Activated T-cell treated with anti-CD3 and anti-CD28 coated beads, Interleukin-2, amount 50 U/mL, for 4 hours (primary cell): ENCODE results near the gene ANKRD34C. TPM values are rescaled to one million over a fixed set of nuclear protein-coding genes. Genes with fewer than 3 reads are reported as not detected.

Experiments used
- ATAC-seq, 2 donors: fragments of 200-7000 bp; cut with Tn5 transposase; one replicate each; pipeline ENCODE4 v1.10.0; 2021
- DNase-seq: peaks from one replicate; pipeline ENCODE4 v3.0.0-alpha.2; 2020
- H3K27me3 Mint-ChIP-seq: one replicate; pipeline ENCODE4 v1.8.0; 2021; ENCODE audit warnings: low read depth, mixed read lengths
- H3K36me3 Mint-ChIP-seq: one replicate; pipeline ENCODE4 v1.8.0; 2022; ENCODE audit warnings: mixed read lengths; ENCODE audit not compliant: insufficient read depth
- H3K4me1 Mint-ChIP-seq: one replicate; pipeline ENCODE4 v1.8.0; 2021; ENCODE audit warnings: low read depth, mixed read lengths
- H3K4me3 Mint-ChIP-seq: one replicate; pipeline ENCODE4 v1.8.0; 2021; ENCODE audit warnings: mild to moderate bottlenecking, moderate library complexity, mixed read lengths
- H3K9me3 Mint-ChIP-seq: one replicate; pipeline ENCODE4 v1.8.0; 2021; ENCODE audit warnings: mixed read lengths
- total RNA-seq, 3 donors: library from RNA; stranded (reverse); gene quantifications; one replicate each; pipeline ENCODE4 v1.2.1, GENCODE V29; 2021

ANKRD34C gene
- not detected for total RNA-seq

DNA sequence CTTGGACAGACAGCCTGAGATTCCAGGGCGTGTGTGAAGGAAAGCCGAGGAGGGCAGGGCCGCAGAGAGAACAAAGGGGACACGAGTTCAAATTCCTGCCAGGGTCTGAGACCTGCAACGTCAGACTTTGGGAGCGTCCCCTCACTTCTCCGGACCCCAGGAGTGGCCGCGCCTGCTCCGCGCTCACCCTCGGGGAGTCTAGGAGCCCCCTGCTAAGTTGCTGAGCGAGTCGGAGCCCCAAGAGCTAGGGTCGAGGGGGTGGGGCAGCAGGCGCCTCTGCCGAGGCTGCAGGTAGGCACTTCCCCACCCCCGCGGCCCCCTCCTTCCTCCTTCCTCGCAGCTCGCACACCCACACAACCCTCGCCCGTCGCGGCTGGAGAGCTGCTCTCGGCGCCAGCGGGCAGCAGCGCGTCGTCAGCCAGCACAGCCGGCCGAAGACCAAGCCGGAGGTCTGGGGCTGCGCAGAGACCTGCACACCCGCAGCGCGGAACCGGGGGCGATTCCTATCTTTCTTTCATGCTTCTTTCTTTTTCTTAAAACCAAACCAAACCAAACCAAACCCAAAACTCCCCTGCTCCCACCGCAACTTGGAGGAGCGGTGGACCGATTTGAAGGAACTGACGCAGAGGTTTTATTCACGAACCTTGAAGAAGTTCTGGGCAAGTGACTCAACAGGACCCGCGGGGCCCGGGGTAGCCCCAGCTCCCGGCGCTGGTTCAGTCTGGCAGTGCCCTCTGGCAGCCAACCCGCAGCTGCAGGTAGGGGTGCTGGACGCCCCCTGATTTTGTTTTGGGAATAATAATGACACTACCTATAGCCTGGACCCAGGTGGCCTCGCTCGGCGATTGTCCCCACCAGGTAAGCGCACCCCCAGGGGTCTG lies at the start of gene ANKRD34C:
TSS of gene ANKRD34C (plus strand) at position 352 of the 881 bp plus-strand sequence. CDS start 10,563 bp downstream, outside the sequence.
- H3K4me3 Mint-ChIP-seq: no peak within 1 kb of the TSS

DNA sequence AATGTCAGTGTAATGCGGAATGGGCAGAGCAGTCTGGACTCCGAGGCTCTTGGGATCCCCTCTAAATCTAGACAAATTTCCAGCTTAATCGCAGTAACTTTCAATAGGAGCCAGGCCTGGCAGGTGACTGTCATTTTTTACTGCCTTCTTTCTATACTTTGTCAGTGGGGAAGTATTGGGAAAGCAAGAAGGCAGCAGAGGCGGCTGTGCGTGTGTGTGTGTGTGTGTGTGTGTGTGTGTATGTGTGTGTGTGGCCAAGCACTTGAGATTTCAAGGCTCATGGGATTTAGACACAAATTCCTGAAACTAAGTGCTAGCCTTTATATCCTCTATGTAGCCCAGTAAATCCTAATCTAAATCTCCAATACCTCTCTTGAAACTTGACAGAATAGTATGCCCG lies 49.3 kb upstream of the ANKRD34C start:
- no peak for ATAC-seq
- Mint-ChIP-seq H3K36me3 (no peaks in the 10 kb centered on the region), H3K4me3 (no peak overlapping the region), H3K9me3 (peaks cover 18% of the 10 kb centered on the region), H3K4me1 (no peaks in the 10 kb centered on the region), H3K27me3 (peaks cover 13% of the 10 kb centered on the region)
- no peak for DNase-seq

More for the DNA sequence above, at the start of gene ANKRD34C:
- DNase-seq: no peak
- ATAC-seq: no peak
- Mint-ChIP-seq H3K4me1 (peaks cover 2% of the 10 kb centered on the region), H3K36me3 (no peaks in the 10 kb centered on the region), H3K9me3 (peaks cover 4% of the 10 kb centered on the region), H3K27me3 (peaks cover 57% of the 10 kb centered on the region)

DNA sequence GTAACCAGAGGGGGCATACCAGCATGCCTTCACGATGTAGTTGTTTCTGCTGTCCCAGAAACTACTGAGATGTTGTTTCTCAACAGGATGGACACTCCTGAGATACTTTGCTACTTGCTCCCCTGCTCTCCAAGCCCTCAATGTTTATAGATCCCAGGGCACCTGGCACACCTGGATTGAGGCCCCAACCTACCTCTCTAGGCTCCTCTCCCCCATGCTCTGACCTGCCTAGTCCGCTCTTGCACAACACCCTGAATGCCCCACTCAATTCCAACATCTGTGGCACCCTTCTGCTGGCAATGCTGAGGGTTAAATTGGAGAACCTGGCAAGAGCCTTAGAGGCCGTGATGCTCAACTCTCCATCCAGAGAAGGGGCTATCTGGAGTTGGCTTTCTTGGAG lies 42.5 kb upstream of the ANKRD34C start:
- H3K4me3 Mint-ChIP-seq: no peak overlapping the region
- H3K36me3 Mint-ChIP-seq: no peaks in the 10 kb centered on the region
- H3K4me1 Mint-ChIP-seq: no peaks in the 10 kb centered on the region
- ATAC-seq (no peak), DNase-seq (no peak)
- no peaks in the 10 kb centered on the region for H3K9me3 Mint-ChIP-seq
- peaks cover 11% of the 10 kb centered on the region for H3K27me3 Mint-ChIP-seq

DNA sequence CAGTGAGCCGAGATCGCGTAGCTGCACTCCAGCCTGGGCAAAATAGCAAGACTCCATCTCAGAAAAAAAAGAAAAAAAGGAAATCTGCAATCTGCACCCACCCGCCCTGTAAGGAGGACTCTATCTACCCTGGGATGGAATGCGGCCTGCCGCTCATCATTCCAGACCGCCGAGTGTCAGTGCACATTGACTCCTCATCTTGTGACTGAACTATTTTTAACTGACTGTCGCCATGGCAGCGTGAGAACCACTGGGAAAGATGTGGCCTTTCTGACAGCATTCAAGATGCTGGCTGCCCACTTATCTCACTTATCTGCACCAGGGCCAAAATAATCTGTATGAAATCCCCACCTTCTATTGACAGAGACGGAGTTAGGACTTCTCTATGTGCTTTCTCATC lies 38.8 kb upstream of the ANKRD34C start:
- no peak for ATAC-seq
- H3K36me3 Mint-ChIP-seq: no peaks in the 10 kb centered on the region
- no peak overlapping the region for H3K4me3 Mint-ChIP-seq
- no peaks in the 10 kb centered on the region for H3K9me3 Mint-ChIP-seq
- H3K27me3 Mint-ChIP-seq: peaks cover 7% of the 10 kb centered on the region
- H3K4me1 Mint-ChIP-seq: no peaks in the 10 kb centered on the region
- DNase-seq: no peak

DNA sequence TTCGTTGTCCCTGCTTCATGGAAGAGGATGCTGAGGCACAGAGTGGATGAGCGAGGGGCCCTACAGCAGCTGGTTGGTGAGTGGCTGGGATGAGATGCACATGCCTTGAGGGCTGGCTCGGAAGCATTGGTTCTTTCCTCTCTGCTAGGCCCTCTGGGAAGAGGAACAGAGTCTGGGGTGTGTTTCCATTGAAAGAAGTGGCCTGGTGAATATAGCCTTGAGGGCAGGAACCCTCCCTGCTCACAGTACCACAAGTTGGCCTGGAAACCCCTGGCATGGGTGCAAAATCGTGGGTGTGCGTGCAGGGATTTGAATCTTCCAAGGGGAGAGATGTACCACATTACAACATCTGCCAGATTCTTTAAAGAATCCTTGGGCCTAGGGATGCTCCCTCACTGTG lies 37.6 kb upstream of the ANKRD34C start:
- H3K27me3 Mint-ChIP-seq: peaks cover 4% of the 10 kb centered on the region
- DNase-seq (no peak), ATAC-seq (no peak)
- no peaks in the 10 kb centered on the region for H3K4me1 Mint-ChIP-seq
- no peaks in the 10 kb centered on the region for H3K36me3 Mint-ChIP-seq
- no peak overlapping the region for H3K4me3 Mint-ChIP-seq
- H3K9me3 Mint-ChIP-seq: no peaks in the 10 kb centered on the region

DNA sequence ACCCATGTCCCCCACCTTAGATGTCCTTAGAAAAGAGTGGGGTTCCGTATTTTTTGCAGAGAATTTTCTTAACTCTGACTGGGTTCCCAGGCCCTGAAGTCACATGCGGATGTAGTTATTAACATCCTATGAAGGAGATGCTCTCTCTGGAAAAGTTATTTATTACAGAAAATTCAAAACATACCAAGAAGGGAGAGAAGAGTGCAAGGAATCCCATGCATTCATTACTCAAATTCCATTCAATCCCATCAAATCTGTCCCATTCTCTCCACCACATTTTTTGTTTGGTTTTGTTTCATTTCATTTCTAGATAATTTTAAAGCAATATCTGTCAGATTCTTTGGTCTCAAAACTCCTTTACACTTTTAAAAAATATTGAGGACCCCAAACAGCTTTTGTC lies 34.3 kb upstream of the ANKRD34C start:
- H3K4me3 Mint-ChIP-seq: no peak overlapping the region
- peaks cover 10% of the 10 kb centered on the region for H3K27me3 Mint-ChIP-seq
- H3K4me1 Mint-ChIP-seq: no peaks in the 10 kb centered on the region
- H3K36me3 Mint-ChIP-seq: no peaks in the 10 kb centered on the region
- no peaks in the 10 kb centered on the region for H3K9me3 Mint-ChIP-seq
- DNase-seq: no peak
- no peak for ATAC-seq

DNA sequence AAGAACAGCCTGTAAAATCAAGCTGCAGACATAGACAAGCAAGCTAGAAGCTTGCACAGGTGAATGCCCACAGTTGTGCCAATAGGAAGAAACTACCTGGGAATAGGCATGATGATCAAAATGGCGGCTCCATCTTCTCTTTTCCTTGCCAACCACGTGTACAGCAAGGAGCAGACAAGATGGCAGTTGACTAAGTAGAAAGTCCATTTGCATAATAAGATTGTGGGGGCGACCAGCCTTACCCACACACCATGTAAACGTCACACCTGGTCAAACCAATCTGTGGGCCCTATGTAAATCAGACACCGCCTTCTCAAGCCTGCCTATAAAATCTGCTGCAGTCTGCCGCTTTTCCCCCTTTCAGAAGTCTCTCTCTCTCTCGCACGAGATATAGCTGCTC lies 25.1 kb upstream of the ANKRD34C start:
- H3K27me3 Mint-ChIP-seq: peaks cover 28% of the 10 kb centered on the region
- H3K4me3 Mint-ChIP-seq: no peak overlapping the region
- H3K4me1 Mint-ChIP-seq: no peaks in the 10 kb centered on the region
- no peak for DNase-seq
- no peak for ATAC-seq
- no peaks in the 10 kb centered on the region for H3K9me3 Mint-ChIP-seq
- no peaks in the 10 kb centered on the region for H3K36me3 Mint-ChIP-seq

DNA sequence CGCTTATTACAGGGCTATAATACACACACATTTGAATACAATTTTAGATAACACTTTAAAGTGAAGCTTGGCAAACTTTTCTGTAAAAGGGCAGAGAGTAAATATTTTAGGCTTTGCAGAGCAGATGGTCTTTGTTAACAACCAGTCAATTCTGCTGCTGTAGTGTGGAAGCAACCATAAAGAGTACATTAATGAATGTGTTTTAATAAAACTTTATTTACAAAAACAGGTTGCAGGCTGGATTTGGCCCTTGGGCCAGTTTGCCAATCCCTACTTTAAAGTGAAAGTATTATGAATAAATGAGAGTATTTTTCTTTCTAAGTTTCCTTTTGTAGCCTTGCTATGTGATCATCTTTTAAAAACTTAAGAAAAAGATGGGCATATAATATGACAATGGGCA lies 20.7 kb upstream of the ANKRD34C start:
- H3K36me3 Mint-ChIP-seq: no peaks in the 10 kb centered on the region
- ATAC-seq: no peak
- H3K4me3 Mint-ChIP-seq: no peak overlapping the region
- no peaks in the 10 kb centered on the region for H3K9me3 Mint-ChIP-seq
- DNase-seq: no peak
- H3K4me1 Mint-ChIP-seq: no peaks in the 10 kb centered on the region
- H3K27me3 Mint-ChIP-seq: peaks cover 19% of the 10 kb centered on the region

DNA sequence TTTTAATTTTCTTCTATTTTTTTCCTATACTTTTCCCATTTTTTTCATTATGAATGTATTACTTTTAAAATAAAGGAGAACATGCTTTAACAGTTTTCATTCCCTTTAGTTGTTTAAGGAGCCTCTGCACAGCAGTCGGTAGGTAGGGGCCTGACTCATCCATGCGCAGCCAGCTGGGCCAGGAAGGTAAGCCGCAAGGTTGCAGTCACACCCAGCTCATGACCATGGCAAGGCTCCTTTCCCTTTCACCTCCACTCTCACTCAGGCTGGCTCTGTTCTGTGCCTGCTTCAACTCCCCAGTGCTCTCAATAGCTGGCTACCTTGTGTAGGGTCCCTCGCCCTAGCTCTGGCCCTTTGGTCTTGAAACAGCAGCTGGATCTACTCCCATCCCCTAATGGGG lies 17.4 kb upstream of the ANKRD34C start:
- peaks cover 34% of the 10 kb centered on the region for H3K27me3 Mint-ChIP-seq
- DNase-seq: no peak
- no peak for ATAC-seq
- H3K9me3 Mint-ChIP-seq: no peaks in the 10 kb centered on the region
- H3K4me1 Mint-ChIP-seq: no peaks in the 10 kb centered on the region
- no peak overlapping the region for H3K4me3 Mint-ChIP-seq
- H3K36me3 Mint-ChIP-seq: no peaks in the 10 kb centered on the region

DNA sequence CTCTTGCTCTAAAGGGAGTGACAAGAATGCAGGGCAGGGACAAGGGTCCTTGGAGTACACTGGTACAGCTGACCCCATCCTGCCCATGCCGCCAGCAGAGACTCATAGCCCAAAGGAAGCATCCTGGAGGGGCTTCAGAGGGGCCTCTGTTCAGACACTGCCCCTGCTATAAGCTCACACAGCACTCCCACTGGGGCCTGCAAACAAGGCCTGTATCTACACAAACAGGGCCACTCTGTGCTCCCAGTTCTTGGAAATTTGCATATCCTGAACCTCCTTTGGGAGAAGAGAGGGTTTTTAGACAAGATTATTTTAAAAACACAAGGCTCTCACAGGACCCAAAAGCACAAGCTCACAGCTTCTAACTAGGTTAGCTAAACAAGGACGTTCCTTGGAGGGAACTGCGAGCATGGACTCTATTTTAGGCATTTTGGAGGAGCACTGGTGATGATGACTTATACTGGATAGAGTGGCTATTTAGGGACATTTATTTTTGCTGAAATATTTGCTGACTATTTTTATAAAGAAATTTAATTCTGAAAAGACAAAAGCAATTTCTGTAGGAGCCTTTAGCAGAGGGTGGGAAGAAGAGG lies 16.4 kb upstream of the ANKRD34C start:
- DNase-seq: no peak
- H3K36me3 Mint-ChIP-seq: no peaks in the 10 kb centered on the region
- H3K9me3 Mint-ChIP-seq: no peaks in the 10 kb centered on the region
- no peaks in the 10 kb centered on the region for H3K4me1 Mint-ChIP-seq
- H3K27me3 Mint-ChIP-seq: peaks cover 31% of the 10 kb centered on the region
- no peak overlapping the region for H3K4me3 Mint-ChIP-seq
- no peak for ATAC-seq

DNA sequence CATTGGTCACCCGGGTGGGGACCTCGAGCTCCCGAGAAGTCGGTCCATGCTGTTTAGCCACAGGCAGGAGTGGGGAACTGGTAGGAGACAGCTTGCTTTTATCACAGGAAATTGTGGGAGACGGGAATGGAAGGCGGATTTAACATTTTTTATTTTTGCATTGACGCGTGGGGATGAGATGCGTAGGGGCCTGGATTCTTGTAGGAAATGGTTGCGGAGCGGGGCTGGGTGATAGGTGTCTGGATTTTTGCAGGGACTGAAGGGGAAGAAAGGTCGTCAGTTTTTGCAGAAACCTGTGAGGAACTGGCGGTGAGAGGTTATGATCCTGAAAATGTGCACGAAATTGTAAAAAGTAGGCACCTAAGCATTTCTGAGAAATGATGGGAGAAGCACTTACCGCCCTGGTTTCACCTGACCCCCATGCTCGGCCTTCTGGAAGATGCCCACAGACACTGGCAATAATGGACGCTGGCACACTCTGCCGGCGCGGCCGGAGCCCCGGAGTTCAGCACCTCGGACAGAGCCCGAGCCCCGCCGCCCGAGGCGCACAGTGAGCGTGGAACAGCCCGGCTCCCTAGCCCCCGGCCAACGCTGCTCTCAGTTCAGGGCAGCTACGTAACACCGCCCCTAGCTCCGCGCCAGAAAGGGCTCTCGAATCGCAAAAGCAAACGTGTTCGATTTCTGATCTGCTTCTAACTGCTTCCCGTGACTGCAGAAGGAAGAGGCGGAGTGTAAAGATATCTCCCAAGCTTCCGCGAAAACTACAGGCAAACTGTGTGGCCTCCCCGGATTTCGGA lies 928 bp downstream of the ANKRD34C start:
- Mint-ChIP-seq H3K36me3 (no peaks in the 10 kb centered on the region), H3K4me3 (no peak overlapping the region), H3K27me3 (peaks cover 63% of the 10 kb centered on the region), H3K4me1 (peaks cover 2% of the 10 kb centered on the region), H3K9me3 (peaks cover 4% of the 10 kb centered on the region)
- DNase-seq (no peak), ATAC-seq (peak in 1 of 2 donors; percentile 66)

DNA sequence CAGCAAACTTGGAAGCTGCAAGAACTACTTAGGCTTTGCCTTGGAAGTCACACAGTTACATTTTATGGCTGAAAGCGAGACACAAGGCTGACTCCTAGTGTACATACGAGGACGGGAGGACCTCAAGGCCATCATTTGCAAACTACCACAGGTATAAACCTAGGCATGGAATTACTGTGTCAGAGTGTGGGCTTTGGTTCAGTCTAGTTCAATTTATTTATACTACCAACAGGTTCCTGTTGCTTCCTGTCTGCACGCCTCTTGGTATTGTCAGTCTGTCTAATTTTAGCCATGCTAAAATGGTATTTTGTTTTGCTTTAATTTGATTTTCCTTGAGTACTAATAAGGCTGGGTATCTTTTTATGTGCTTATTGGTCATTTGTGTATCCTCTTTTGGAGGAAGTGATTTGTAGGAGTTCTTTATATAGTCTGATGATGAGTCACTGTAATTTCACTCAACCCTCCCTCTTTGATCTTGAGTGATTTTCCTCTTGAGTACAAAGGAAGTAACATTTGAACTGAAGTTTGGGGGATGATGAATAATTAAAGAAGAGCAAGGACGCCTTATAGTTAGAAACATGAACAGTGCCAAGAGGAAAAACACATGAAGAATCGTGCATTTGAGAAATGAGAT lies 8.2 kb downstream of the ANKRD34C start:
- no peaks in the 10 kb centered on the region for H3K36me3 Mint-ChIP-seq

DNA sequence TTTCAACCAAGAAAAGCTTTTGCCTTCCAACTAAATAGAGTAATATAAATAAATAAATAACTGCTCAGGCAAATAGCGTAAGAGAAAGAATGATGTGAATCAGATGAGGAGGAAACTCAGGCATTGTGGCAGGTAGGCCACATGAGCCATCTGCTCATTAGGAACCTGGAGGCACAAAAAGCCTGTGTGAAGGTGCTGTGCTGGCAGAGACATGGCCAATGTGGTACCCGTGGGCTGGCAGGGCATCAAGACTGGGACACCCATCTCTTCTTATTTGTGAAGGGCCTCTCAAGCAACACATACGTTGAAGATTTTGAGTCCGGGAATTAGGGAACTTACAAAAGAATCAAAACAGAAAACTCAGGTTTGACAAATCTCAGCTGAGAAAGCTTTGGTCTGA lies 9.5 kb downstream of the ANKRD34C start:
- H3K9me3 Mint-ChIP-seq: no peaks in the 10 kb centered on the region
- no peak for ATAC-seq
- peaks cover 4% of the 10 kb centered on the region for H3K4me1 Mint-ChIP-seq
- H3K27me3 Mint-ChIP-seq: peaks cover 17% of the 10 kb centered on the region
- DNase-seq: no peak
- H3K4me3 Mint-ChIP-seq: no peak overlapping the region
- H3K36me3 Mint-ChIP-seq: no peaks in the 10 kb centered on the region

More for the DNA sequence above, 8.2 kb downstream of the ANKRD34C start:
- Mint-ChIP-seq H3K27me3 (peaks cover 22% of the 10 kb centered on the region), H3K4me1 (peaks cover 4% of the 10 kb centered on the region), H3K4me3 (no peak overlapping the region), H3K9me3 (no peaks in the 10 kb centered on the region)
- ATAC-seq (peak in 1 of 2 donors; percentile 23), DNase-seq (no peak)

DNA sequence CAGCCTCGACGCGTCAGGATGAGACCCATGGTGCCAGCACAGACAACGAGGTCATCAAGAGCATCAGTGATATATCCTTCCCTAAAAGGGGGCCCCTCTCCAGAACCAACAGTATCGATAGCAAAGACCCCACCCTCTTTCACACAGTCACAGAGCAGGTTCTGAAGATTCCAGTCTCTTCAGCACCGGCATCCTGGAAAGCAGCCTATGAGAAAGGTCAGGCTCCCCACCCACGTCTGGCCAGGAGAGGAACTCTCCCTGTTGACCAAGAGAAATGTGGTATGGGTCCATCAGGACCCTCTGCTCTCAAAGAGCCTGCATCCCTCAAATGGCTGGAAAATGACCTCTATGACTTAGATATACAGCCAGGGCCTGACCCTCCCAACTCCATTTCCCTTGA lies 11.6 kb downstream of the ANKRD34C start:
- no peak for DNase-seq
- Mint-ChIP-seq H3K36me3 (no peaks in the 10 kb centered on the region), H3K9me3 (no peaks in the 10 kb centered on the region), H3K27me3 (peaks cover 15% of the 10 kb centered on the region), H3K4me3 (no peak overlapping the region), H3K4me1 (peaks cover 4% of the 10 kb centered on the region)
- no peak for ATAC-seq
